ENCODE measurements around the gene SEPTIN5.
"Not testable (repeated sequence)": the region's sequence is repeated elsewhere in the genome, so short reads cannot be mapped to it uniquely, and the experiment has no call there.

The SEPTIN5 gene

GRCh38 chr22:19721330-19722177 lies 7.3 kb downstream of the SEPTIN5 start:
- DNase-seq: no peak

- DNase-seq: no peak
These were observed 8.1 kb downstream of the SEPTIN5 start for GRCh38 chr22:19722178-19722981.

GRCh38 chr22:19722982-19723231 lies 8.6 kb downstream of the SEPTIN5 start:
- DNase-seq: no peak

- no peak for DNase-seq
These were observed 9.1 kb downstream of the SEPTIN5 start, which contains the start of gene GP1BB for GRCh38 chr22:19723232-19723982. Gene GP1BB (plus strand): TSS chr22:19723539. CDS start chr22:19723570, 31 bp downstream.

- DNase-seq: no peak
These were observed 9.9 kb downstream of the SEPTIN5 start for GRCh38 chr22:19723983-19724827.

- DNase-seq: no peak
These were observed 10.8 kb downstream of the SEPTIN5 start for GRCh38 chr22:19724927-19725661.

GRCh38 chr22:19726064-19726788 lies 11.9 kb downstream of the SEPTIN5 start:
- DNase-seq: not testable (repeated sequence)

- DNase-seq: no peak
These were observed 13.2 kb downstream of the SEPTIN5 start for GRCh38 chr22:19727310-19728150.

- DNase-seq: no peak
These were observed 14.0 kb downstream of the SEPTIN5 start for GRCh38 chr22:19728271-19728670.

- DNase-seq: peak; percentile 38
These were observed 14.5 kb downstream of the SEPTIN5 start for GRCh38 chr22:19728836-19729235.

GRCh38 chr22:19729507-19729906 lies 15.2 kb downstream of the SEPTIN5 start:
- no peak for DNase-seq

- no peak for DNase-seq
These were observed 15.9 kb downstream of the SEPTIN5 start for GRCh38 chr22:19730198-19730597.

- DNase-seq: peak; percentile 90
These were observed 16.5 kb downstream of the SEPTIN5 start for GRCh38 chr22:19730655-19731360.

GRCh38 chr22:19731361-19732135 lies 17.2 kb downstream of the SEPTIN5 start:
- DNase-seq: no peak

GRCh38 chr22:19732403-19733113 lies 18.3 kb downstream of the SEPTIN5 start:
- peak; percentile 21 for DNase-seq

- DNase-seq: no peak
These were observed 19.5 kb downstream of the SEPTIN5 start for GRCh38 chr22:19733755-19734154.

- no peak for DNase-seq
These were observed 19.9 kb downstream of the SEPTIN5 start for GRCh38 chr22:19734163-19734562.

GRCh38 chr22:19734837-19735382 lies 20.6 kb downstream of the SEPTIN5 start:
- DNase-seq: no peak
